ENCODE data around the gene CDK5. TPM values are rescaled to one million over a fixed set of nuclear protein-coding genes. Genes with fewer than 3 reads are reported as not detected.

The CDK5 gene
- total and polyA plus RNA-seq, 9 of the 15 experiments (the other 6 are each of a cell fraction or from before 2014, with no cell fraction given), result 3.2 to 38.0 (median 27.5) TPM

DNA sequence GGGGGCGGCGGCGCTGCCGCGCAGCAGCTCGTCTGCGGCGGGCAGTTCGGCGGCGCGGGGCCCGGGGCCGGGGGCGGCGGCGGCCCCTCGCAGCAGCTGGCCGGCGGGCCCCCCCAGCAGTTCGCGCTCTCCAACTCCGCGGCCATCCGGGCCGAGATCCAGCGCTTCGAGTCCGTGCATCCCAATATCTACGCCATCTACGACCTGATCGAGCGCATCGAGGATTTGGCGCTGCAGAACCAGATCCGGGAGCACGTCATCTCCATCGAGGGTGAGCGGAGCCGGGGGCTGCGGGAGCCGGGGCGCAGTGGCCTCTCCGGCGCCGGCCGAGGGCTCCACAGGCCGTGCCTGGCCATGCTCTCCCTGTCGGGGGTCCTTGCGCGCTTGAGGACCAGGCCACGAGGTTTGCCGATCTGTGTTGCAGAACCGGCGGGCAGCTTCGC is 29.1 kb upstream of the CDK5 start (continued):
- TF ChIP-seq, protein P1, sequence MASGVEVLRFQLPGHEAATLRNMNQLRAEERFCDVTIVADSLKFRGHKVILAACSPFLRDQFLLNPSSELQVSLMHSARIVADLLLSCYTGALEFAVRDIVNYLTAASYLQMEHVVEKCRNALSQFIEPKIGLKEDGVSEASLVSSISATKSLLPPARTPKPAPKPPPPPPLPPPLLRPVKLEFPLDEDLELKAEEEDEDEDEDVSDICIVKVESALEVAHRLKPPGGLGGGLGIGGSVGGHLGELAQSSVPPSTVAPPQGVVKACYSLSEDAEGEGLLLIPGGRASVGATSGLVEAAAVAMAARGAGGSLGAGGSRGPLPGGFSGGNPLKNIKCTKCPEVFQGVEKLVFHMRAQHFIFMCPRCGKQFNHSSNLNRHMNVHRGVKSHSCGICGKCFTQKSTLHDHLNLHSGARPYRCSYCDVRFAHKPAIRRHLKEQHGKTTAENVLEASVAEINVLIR (CRISPR knock-in tag; IDR thresholded peaks at IDR 0.05), result no peak
- TF ChIP-seq RCOR1 (IDR thresholded peaks at IDR 0.05; ENCODE audit: borderline replicate concordance in 1 of 2, low read depth in 2 of 2, low read length in 2 of 2), result no peak
- peak; percentile 7 for TF ChIP-seq PCBP1 (IDR thresholded peaks at IDR 0.05; ENCODE audit: low read depth, low read length, poor library complexity, severe bottlenecking)
- TF ChIP-seq FOXA3 (CRISPR knock-in tag; conservative IDR thresholded peaks at IDR 0.05 in 1 of 2, IDR thresholded peaks at IDR 0.05 in 1 of 2), result peak in 1 of 2 experiments; percentile 63; a peak in 2 of 4 replicates
- TF ChIP-seq HNRNPLL (IDR thresholded peaks at IDR 0.05; ENCODE audit: low read depth, low read length, poor library complexity, severe bottlenecking), result peak; percentile 31
- TF ChIP-seq ARID2 (IDR thresholded peaks at IDR 0.05), result 0 out of 2 replicates have a peak, but pooled peaks have one; percentile 18
- TF ChIP-seq, protein P2, sequence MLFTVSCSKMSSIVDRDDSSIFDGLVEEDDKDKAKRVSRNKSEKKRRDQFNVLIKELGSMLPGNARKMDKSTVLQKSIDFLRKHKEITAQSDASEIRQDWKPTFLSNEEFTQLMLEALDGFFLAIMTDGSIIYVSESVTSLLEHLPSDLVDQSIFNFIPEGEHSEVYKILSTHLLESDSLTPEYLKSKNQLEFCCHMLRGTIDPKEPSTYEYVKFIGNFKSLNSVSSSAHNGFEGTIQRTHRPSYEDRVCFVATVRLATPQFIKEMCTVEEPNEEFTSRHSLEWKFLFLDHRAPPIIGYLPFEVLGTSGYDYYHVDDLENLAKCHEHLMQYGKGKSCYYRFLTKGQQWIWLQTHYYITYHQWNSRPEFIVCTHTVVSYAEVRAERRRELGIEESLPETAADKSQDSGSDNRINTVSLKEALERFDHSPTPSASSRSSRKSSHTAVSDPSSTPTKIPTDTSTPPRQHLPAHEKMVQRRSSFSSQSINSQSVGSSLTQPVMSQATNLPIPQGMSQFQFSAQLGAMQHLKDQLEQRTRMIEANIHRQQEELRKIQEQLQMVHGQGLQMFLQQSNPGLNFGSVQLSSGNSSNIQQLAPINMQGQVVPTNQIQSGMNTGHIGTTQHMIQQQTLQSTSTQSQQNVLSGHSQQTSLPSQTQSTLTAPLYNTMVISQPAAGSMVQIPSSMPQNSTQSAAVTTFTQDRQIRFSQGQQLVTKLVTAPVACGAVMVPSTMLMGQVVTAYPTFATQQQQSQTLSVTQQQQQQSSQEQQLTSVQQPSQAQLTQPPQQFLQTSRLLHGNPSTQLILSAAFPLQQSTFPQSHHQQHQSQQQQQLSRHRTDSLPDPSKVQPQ (CRISPR knock-in tag; IDR thresholded peaks at IDR 0.05; ENCODE audit: borderline replicate concordance), result no peak
- no peak for TF ChIP-seq ZNF121 (CRISPR knock-in tag; conservative IDR thresholded peaks at IDR 0.05)
- TF ChIP-seq GATAD2A (IDR thresholded peaks at IDR 0.05), result 0 out of 2 replicates have a peak, but pooled peaks have one; percentile 28
- no peak for TF ChIP-seq MEF2A (IDR thresholded peaks at IDR 0.05; ENCODE audit: control insufficient read depth, low read depth, low read length)
- TF ChIP-seq TEAD1 (CRISPR knock-in tag; IDR thresholded peaks at IDR 0.05), result no peak
- TF ChIP-seq JUND (IDR thresholded peaks at IDR 0.05; ENCODE audit: borderline replicate concordance, low read depth, low read length), result peak; percentile 10; the same call in 1 of the 2 replicates
- TF ChIP-seq JUND (tag; IDR thresholded peaks at IDR 0.05; ENCODE audit: borderline replicate concordance, low read depth, low read length), result no peak
- no peak; the same call in 1 of the 2 replicates for TF ChIP-seq CREB1 (IDR thresholded peaks at IDR 0.05)
- TF ChIP-seq CREB1 (CRISPR knock-in tag; IDR thresholded peaks at IDR 0.05), result 0 out of 2 replicates have a peak, but pooled peaks have one; percentile 10
- no peak for TF ChIP-seq ZNF444 (CRISPR knock-in tag; IDR thresholded peaks at IDR 0.05)
- no peak for TF ChIP-seq EWSR1 (IDR thresholded peaks at IDR 0.05; ENCODE audit: borderline replicate concordance, low read depth, partially characterized antibody)
- no peak for TF ChIP-seq KLF16 (IDR thresholded peaks at IDR 0.05)
- TF ChIP-seq, protein P3, sequence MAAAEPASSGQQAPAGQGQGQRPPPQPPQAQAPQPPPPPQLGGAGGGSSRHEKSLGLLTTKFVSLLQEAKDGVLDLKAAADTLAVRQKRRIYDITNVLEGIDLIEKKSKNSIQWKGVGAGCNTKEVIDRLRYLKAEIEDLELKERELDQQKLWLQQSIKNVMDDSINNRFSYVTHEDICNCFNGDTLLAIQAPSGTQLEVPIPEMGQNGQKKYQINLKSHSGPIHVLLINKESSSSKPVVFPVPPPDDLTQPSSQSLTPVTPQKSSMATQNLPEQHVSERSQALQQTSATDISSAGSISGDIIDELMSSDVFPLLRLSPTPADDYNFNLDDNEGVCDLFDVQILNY (CRISPR knock-in tag; IDR thresholded peaks at IDR 0.05), result 0 out of 2 replicates have a peak, but pooled peaks have one; percentile 11
- TF ChIP-seq SRSF9 (IDR thresholded peaks at IDR 0.05; ENCODE audit: borderline replicate concordance, low read depth, low read length), result no peak
- no peak for TF ChIP-seq ZC3H11A (IDR thresholded peaks at IDR 0.05; ENCODE audit: low read depth, low read length)
- no peak for TF ChIP-seq MAFK (IDR thresholded peaks at IDR 0.05; ENCODE audit: low read length)
- TF ChIP-seq ZFP1 (CRISPR knock-in tag; IDR thresholded peaks at IDR 0.05), result no peak
- TF ChIP-seq L3MBTL2 (IDR thresholded peaks at IDR 0.05), result no peak
- peak; percentile 92 for TF ChIP-seq CHD1 (IDR thresholded peaks at IDR 0.05; ENCODE audit: low read length)

Data from K562 (cell line).